Lower lobe of right lung (tissue), 2 donors: ENCODE data around the gene OVCA2. TPM values are rescaled to one million over a fixed set of nuclear protein-coding genes. Genes with fewer than 3 reads are reported as not detected.

Source experiments
- ATAC-seq, 2 donors: fragments of 200-7000 bp; cut with Tn5 transposase; one replicate each; pipeline ENCODE4 v1.9.1; 2020 to 2022; ENCODE audit warnings: mild to moderate bottlenecking in 2 of 2, moderate library complexity in 2 of 2
- DNase-seq: peaks from one replicate; pipeline ENCODE4 v3.0.0-alpha.2; 2020
- H3K27ac ChIP-seq: fragments of 200-600 bp; one replicate; pipeline ENCODE4 v1.8.0; 2022
- H3K27me3 ChIP-seq: fragments of 200-600 bp; one replicate; pipeline ENCODE4 v1.8.0; 2022; ENCODE audit warnings: low read depth
- H3K36me3 ChIP-seq: fragments of 200-600 bp; one replicate; pipeline ENCODE4 v1.8.0; 2022; ENCODE audit warnings: mild to moderate bottlenecking
- H3K4me1 ChIP-seq: fragments of 200-600 bp; one replicate; pipeline ENCODE4 v1.8.0; 2022
- H3K4me3 ChIP-seq: fragments of 200-600 bp; one replicate; pipeline ENCODE4 v1.8.0; 2022; ENCODE audit warnings: mild to moderate bottlenecking
- H3K9me3 ChIP-seq: fragments of 200-600 bp; one replicate; pipeline ENCODE4 v1.8.0; 2022
- CTCF ChIP-seq: fragments of 200-600 bp; IDR thresholded peaks from one replicate; pipeline ENCODE4 v1.8.0; 2022; ENCODE audit warnings: antibody characterized with exemption, mild to moderate bottlenecking
- intact Hi-C: fragments of 100-400 bp; cut with DNase I; formaldehyde crosslinking; loops from one replicate; pipeline ENCODE4 v1.11.0; 2022
- total RNA-seq: library from RNA; stranded (reverse); fragmentation: NEBNext Ultra II Directional; extraction: Animal tissue kit (Norgen Biotek cat#: 25700); gene quantifications from one replicate; pipeline ENCODE4 v1.2.1, GENCODE V29; 2021
- donor health status: DM: no; HTN: yes; CAD: no; lungs with severe emphysema.

OVCA2 gene
- total RNA-seq, 1 donor from 2014 or later: 20.3 TPM

DNA sequence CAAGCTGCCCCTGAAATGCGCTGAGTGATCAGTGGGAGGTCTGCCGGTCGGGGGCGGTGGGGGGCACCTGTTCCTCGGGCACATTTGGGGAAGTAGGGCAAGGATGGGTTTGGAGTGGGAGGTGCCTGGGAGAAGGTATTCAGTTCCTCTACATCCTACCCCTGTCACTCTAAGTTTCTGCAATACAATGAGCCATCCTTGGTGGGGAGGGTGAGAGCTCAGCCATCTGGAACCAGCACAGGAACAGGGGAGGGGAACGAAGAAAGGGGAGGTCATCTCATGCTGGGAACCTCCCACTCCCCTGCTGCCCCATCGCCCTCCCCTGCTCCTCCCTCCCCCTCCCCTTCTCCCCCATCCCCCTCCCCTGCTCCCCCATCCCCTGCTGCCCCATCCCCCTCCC is 7.7 kb upstream of the OVCA2 start:
- Histone ChIP-seq H3K9me3 (no peaks in the 10 kb centered on the region), H3K4me1 (peaks cover 19% of the 10 kb centered on the region), H3K36me3 (peaks cover 44% of the 10 kb centered on the region), H3K27me3 (peaks cover 7% of the 10 kb centered on the region), H3K4me3 (no peak overlapping the region), H3K27ac (no peak overlapping the region)
- ATAC-seq: no peak
- intact Hi-C loops: no loop called here
- DNase-seq: no peak
- no peak for TF ChIP-seq CTCF

DNA sequence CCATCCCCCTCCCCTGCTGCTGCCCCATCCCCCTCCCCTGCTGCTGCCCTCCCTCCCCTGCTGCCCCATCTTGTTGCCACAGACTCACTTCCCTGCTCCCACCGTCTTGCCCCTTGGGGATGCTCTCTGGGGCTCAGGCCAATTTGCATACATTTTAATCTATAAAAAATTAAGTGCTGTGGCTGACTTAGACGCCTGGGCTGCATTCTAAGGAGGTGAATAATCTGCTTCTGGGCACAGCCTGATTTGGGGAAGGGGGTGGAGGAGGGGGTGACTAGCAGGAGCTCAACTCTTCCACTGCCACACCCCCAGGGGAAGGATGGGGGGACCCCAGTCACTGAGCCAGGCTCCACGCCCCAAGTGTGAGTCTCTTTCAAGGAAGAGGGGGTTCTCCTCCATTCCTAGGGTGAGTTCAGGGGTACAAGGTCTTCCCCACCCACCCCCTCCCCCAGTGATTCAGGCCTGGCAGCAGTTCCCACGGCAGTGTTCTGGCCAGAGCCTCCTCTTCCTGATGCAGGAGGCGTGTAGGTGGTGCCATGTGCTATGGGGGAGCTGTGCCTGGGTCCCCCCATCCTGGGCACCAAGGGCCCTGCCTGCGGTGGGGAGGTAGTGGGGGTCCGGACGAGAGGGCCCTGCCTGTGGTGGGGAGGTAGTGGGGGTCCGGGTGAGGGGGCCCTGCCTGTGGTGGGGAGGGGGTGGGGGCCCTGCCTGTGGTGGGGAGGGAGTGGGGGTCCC is 6.8 kb upstream of the OVCA2 start:
- Histone ChIP-seq H3K27ac (no peak overlapping the region), H3K4me1 (peaks cover 15% of the 10 kb centered on the region), H3K27me3 (no peaks in the 10 kb centered on the region), H3K4me3 (no peak overlapping the region), H3K9me3 (no peaks in the 10 kb centered on the region), H3K36me3 (peaks cover 46% of the 10 kb centered on the region)
- ATAC-seq (no peak), DNase-seq (no peak)
- no peak for TF ChIP-seq CTCF
- intact Hi-C loops: no loop called here

GRCh38 chr17:2035541-2036488 is 6.0 kb upstream of the OVCA2 start:
- intact Hi-C loops: no loop called here
- H3K36me3 ChIP-seq: peaks cover 54% of the 10 kb centered on the region
- no peak overlapping the region for H3K4me3 ChIP-seq
- no peak for TF ChIP-seq CTCF
- H3K27me3 ChIP-seq: no peaks in the 10 kb centered on the region
- no peak overlapping the region for H3K27ac ChIP-seq
- peaks cover 12% of the 10 kb centered on the region for H3K4me1 ChIP-seq
- DNase-seq (no peak), ATAC-seq (no peak)
- H3K9me3 ChIP-seq: no peaks in the 10 kb centered on the region

GRCh38 chr17:2037155-2037554 is 4.7 kb upstream of the OVCA2 start:
- intact Hi-C loops: no loop called here

More at GRCh38 chr17:2037155-2037554, 4.7 kb upstream of the OVCA2 start:
- Histone ChIP-seq H3K4me3 (no peak overlapping the region), H3K4me1 (peaks cover 8% of the 10 kb centered on the region), H3K9me3 (no peaks in the 10 kb centered on the region), H3K36me3 (peaks cover 56% of the 10 kb centered on the region), H3K27me3 (no peaks in the 10 kb centered on the region), H3K27ac (no peak overlapping the region)
- DNase-seq (no peak), ATAC-seq (no peak)
- TF ChIP-seq CTCF: no peak
